K562 (cell line): Measurements from ENCODE around the gene PROK1.

ENCODE experiments used
- FOXA1 ChIP-seq: fragments of 450-650 bp; IDR thresholded peaks from 2 replicates; pipeline ENCODE4 v1.6.1; 2016; ENCODE audit warnings: mild to moderate bottlenecking, borderline replicate concordance
- NR1H2 ChIP-seq: sonication (generic); formaldehyde crosslinking; IDR thresholded peaks from 2 replicates; pipeline ENCODE4 v1.4.0; 2020; ENCODE audit warnings: mild to moderate bottlenecking, missing genetic modification reagents
- POLR2A ChIP-seq: fragments of 450-650 bp; conservative IDR thresholded peaks from 2 replicates; pipeline ENCODE4 v1.6.1; 2016
- TF ChIP-seq, protein P1 (sequence below): sonication (generic); formaldehyde crosslinking; IDR thresholded peaks from 2 replicates; pipeline ENCODE4 v1.8.1; 2022; ENCODE audit warnings: missing genetic modification reagents
- TF ChIP-seq, protein P2 (sequence below): fragments of 250-450 bp; sonication (Bioruptor Pico); IDR thresholded peaks from 2 replicates; pipeline ENCODE4 v1.5.0; 2021

DNA sequence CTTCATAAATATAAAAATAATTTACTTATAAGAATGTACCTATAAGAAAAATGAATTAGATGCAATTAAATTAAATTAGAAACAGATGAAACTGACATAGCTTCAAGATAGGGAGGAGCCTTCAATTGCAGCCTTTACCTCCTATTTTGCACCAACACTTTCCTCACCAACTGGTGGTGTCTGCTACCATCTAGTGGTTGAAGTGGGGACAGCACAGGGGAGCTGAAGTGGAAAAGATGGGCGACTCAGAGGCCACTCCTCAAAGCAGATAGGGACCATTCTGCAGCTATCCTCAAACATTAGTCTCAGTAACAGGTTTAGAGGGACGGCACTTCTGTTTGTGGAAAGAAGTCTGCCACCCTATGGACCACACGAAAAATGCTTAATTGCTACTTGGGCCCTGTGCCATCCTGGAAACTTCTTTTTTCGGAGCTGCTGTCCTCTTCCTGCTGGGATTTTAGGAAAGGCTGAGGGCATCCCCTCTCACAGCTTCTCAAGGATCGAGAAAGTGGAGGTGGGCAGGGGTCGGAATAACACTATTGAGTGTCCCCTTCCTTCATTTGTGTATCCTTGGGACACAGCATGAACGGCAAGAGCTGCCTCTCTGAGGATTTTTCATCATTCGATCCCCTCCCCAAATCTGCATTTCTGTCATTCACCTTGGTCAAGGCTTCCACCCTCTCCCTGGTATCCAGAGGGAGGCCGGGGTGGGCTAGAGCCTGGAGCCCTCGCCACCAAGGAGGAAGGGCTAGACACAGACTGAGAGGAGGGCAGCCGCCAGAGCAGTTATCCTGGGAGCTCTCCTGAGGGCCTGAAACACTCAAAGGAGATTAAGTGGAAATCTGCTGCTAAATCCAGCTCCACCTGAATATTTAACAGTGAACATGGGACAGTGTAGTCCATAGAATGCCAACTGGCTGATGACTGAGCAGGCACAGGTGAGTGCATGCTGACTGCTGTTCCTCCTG is 9.6 kb downstream of the PROK1 start:
- TF ChIP-seq POLR2A (no peak), NR1H2 (CRISPR knock-in tag) (no peak), FOXA1 (no peak)
- TF ChIP-seq, protein P1, sequence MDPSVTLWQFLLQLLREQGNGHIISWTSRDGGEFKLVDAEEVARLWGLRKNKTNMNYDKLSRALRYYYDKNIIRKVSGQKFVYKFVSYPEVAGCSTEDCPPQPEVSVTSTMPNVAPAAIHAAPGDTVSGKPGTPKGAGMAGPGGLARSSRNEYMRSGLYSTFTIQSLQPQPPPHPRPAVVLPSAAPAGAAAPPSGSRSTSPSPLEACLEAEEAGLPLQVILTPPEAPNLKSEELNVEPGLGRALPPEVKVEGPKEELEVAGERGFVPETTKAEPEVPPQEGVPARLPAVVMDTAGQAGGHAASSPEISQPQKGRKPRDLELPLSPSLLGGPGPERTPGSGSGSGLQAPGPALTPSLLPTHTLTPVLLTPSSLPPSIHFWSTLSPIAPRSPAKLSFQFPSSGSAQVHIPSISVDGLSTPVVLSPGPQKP (CRISPR knock-in tag), result no peak
- TF ChIP-seq, protein P2, sequence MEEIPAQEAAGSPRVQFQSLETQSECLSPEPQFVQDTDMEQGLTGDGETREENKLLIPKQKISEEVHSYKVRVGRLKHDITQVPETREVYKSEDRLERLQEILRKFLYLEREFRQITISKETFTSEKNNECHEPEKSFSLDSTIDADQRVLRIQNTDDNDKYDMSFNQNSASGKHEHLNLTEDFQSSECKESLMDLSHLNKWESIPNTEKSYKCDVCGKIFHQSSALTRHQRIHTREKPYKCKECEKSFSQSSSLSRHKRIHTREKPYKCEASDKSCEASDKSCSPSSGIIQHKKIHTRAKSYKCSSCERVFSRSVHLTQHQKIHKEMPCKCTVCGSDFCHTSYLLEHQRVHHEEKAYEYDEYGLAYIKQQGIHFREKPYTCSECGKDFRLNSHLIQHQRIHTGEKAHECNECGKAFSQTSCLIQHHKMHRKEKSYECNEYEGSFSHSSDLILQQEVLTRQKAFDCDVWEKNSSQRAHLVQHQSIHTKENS (CRISPR knock-in tag), result no peak
